ENCODE data around the gene CDKL5. TPM values are rescaled to one million over a fixed set of nuclear protein-coding genes. Genes with fewer than 3 reads are reported as not detected.

CDKL5 gene
- total RNA-seq, 5 donors from 2014 or later (not counting 1 experiment from before 2014, with no cell fraction given) = 3.3 to 5.2 (median 4.1) TPM

- H3K4me1 ChIP-seq (ENCODE audit: control insufficient read depth in 1 of 2, extremely low read depth in 1 of 2, insufficient read depth in 2 of 2, low read length in 2 of 2) = no peaks in the 10 kb centered on the region
- H3K9me3 Mint-ChIP-seq = no peaks in the 10 kb centered on the region
- ChIA-PET CTCF (no interaction called here), POLR2A (no interaction called here)
- no peaks in the 10 kb centered on the region for H3K9me3 ChIP-seq
- H3K27me3 ChIP-seq (replicated peaks in 1 of 2; ENCODE audit: control insufficient read depth in 2 of 2, extremely low read depth in 1 of 2, insufficient read depth in 2 of 2, low read length in 1 of 2) = no peaks in the 10 kb centered on the region
- no peak overlapping the region for H3K27ac ChIP-seq (ENCODE audit: low read length)
- H3K36me3 ChIP-seq (ENCODE audit: control insufficient read depth in 2 of 2, extremely low read depth in 1 of 2, insufficient read depth in 1 of 2, low read length in 1 of 2) = no peaks in the 10 kb centered on the region
- DNase-seq (no peak), ATAC-seq (replicated peaks in 1 of 4) (no peak)
- H3K4me3 ChIP-seq (ENCODE audit: control insufficient read depth in 1 of 2, extremely low read depth in 1 of 2, low read length in 1 of 2) = no peak overlapping the region
- H3K4me1 Mint-ChIP-seq = no peaks in the 10 kb centered on the region
- H3K36me3 Mint-ChIP-seq = peaks cover 3% of the 10 kb centered on the region
- no peak overlapping the region for H3K27ac Mint-ChIP-seq
- no peak overlapping the region for H3K4me3 Mint-ChIP-seq
- peaks cover 0 to 4% of the 10 kb centered on the region in 2 donors for H3K27me3 Mint-ChIP-seq
- WGBS (ENCODE audit: insufficient coverage) = no CpG with 5 or more reads among the region's 1 CpG
Observed at GRCh38 chrX:18549643-18550042, 124.2 kb downstream of the CDKL5 start.

GRCh38 chrX:18557879-18558278, 132.5 kb downstream of the CDKL5 start:
- no peak for ATAC-seq (replicated peaks in 1 of 4)
- CTCF ChIA-PET = no interaction called here
- Histone ChIP-seq H3K4me3 (ENCODE audit: control insufficient read depth in 1 of 2, extremely low read depth in 1 of 2, low read length in 1 of 2) (no peak overlapping the region), H3K9me3 (no peaks in the 10 kb centered on the region), H3K27ac (ENCODE audit: low read length) (no peak overlapping the region), H3K36me3 (ENCODE audit: control insufficient read depth in 2 of 2, extremely low read depth in 1 of 2, insufficient read depth in 1 of 2, low read length in 1 of 2) (no peaks in the 10 kb centered on the region), H3K27me3 (replicated peaks in 1 of 2; ENCODE audit: control insufficient read depth in 2 of 2, extremely low read depth in 1 of 2, insufficient read depth in 2 of 2, low read length in 1 of 2) (no peaks in the 10 kb centered on the region), H3K4me1 (ENCODE audit: control insufficient read depth in 1 of 2, extremely low read depth in 1 of 2, insufficient read depth in 2 of 2, low read length in 2 of 2) (no peaks in the 10 kb centered on the region)
- no peaks in the 10 kb centered on the region for H3K27me3 Mint-ChIP-seq
- H3K27ac Mint-ChIP-seq = no peak overlapping the region
- no CpG with 5 or more reads among the region's 1 CpG for WGBS (ENCODE audit: insufficient coverage)
- H3K4me1 Mint-ChIP-seq = no peaks in the 10 kb centered on the region
- H3K9me3 Mint-ChIP-seq = no peaks in the 10 kb centered on the region
- no peak overlapping the region for H3K4me3 Mint-ChIP-seq
- no peaks in the 10 kb centered on the region for H3K36me3 Mint-ChIP-seq
- POLR2A ChIA-PET = no interaction called here
- no peak for DNase-seq

- no peak overlapping the region for H3K27ac ChIP-seq (ENCODE audit: low read length)
- ATAC-seq (replicated peaks in 1 of 4) (no peak), DNase-seq (no peak)
- H3K36me3 Mint-ChIP-seq = no peaks in the 10 kb centered on the region
- H3K4me3 Mint-ChIP-seq = no peak overlapping the region
- ChIA-PET POLR2A (no interaction called here), CTCF (no interaction called here)
- no peak overlapping the region for H3K4me3 ChIP-seq (ENCODE audit: control insufficient read depth in 1 of 2, extremely low read depth in 1 of 2, low read length in 1 of 2)
- no peaks in the 10 kb centered on the region for H3K4me1 ChIP-seq (ENCODE audit: control insufficient read depth in 1 of 2, extremely low read depth in 1 of 2, insufficient read depth in 2 of 2, low read length in 2 of 2)
- H3K4me1 Mint-ChIP-seq = no peaks in the 10 kb centered on the region
- H3K36me3 ChIP-seq (ENCODE audit: control insufficient read depth in 2 of 2, extremely low read depth in 1 of 2, insufficient read depth in 1 of 2, low read length in 1 of 2) = no peaks in the 10 kb centered on the region
- no peaks in the 10 kb centered on the region for H3K9me3 ChIP-seq
- no CpG with 5 or more reads among the region's 3 CpGs for WGBS (ENCODE audit: insufficient coverage)
- H3K27me3 Mint-ChIP-seq = no peaks in the 10 kb centered on the region
- H3K27ac Mint-ChIP-seq = no peak overlapping the region
- no peaks in the 10 kb centered on the region for H3K9me3 Mint-ChIP-seq
- H3K27me3 ChIP-seq (replicated peaks in 1 of 2; ENCODE audit: control insufficient read depth in 2 of 2, extremely low read depth in 1 of 2, insufficient read depth in 2 of 2, low read length in 1 of 2) = no peaks in the 10 kb centered on the region
Observed at GRCh38 chrX:18558799-18559198, 133.4 kb downstream of the CDKL5 start.

- no CpG with 5 or more reads among the region's 1 CpG for WGBS (ENCODE audit: insufficient coverage)
- Histone ChIP-seq H3K4me1 (ENCODE audit: control insufficient read depth in 1 of 2, extremely low read depth in 1 of 2, insufficient read depth in 2 of 2, low read length in 2 of 2) (no peaks in the 10 kb centered on the region), H3K27ac (ENCODE audit: low read length) (no peak overlapping the region), H3K9me3 (no peaks in the 10 kb centered on the region), H3K4me3 (ENCODE audit: control insufficient read depth in 1 of 2, extremely low read depth in 1 of 2, low read length in 1 of 2) (no peak overlapping the region), H3K36me3 (ENCODE audit: control insufficient read depth in 2 of 2, extremely low read depth in 1 of 2, insufficient read depth in 1 of 2, low read length in 1 of 2) (no peaks in the 10 kb centered on the region), H3K27me3 (replicated peaks in 1 of 2; ENCODE audit: control insufficient read depth in 2 of 2, extremely low read depth in 1 of 2, insufficient read depth in 2 of 2, low read length in 1 of 2) (no peaks in the 10 kb centered on the region)
- ATAC-seq (replicated peaks in 1 of 4) (no peak), DNase-seq (no peak)
- no peak overlapping the region for H3K27ac Mint-ChIP-seq
- H3K4me3 Mint-ChIP-seq = no peak overlapping the region
- ChIA-PET POLR2A (no interaction called here), CTCF (no interaction called here)
- H3K9me3 Mint-ChIP-seq = peaks cover 0 to 4% (median 0%) of the 10 kb centered on the region in 3 donors
- no peaks in the 10 kb centered on the region for H3K27me3 Mint-ChIP-seq
- no peaks in the 10 kb centered on the region for H3K4me1 Mint-ChIP-seq
- peaks cover 6% of the 10 kb centered on the region for H3K36me3 Mint-ChIP-seq
Observed at GRCh38 chrX:18561020-18561419, 135.6 kb downstream of the CDKL5 start.

GRCh38 chrX:18565727-18566126, 140.3 kb downstream of the CDKL5 start:
- peaks cover 16% of the 10 kb centered on the region for H3K36me3 Mint-ChIP-seq
- DNase-seq = no peak
- Histone ChIP-seq H3K36me3 (ENCODE audit: control insufficient read depth in 2 of 2, extremely low read depth in 1 of 2, insufficient read depth in 1 of 2, low read length in 1 of 2) (no peaks in the 10 kb centered on the region), H3K4me3 (ENCODE audit: control insufficient read depth in 1 of 2, extremely low read depth in 1 of 2, low read length in 1 of 2) (no peak overlapping the region), H3K27ac (ENCODE audit: low read length) (no peak overlapping the region), H3K9me3 (no peaks in the 10 kb centered on the region), H3K4me1 (ENCODE audit: control insufficient read depth in 1 of 2, extremely low read depth in 1 of 2, insufficient read depth in 2 of 2, low read length in 2 of 2) (no peaks in the 10 kb centered on the region), H3K27me3 (replicated peaks in 1 of 2; ENCODE audit: control insufficient read depth in 2 of 2, extremely low read depth in 1 of 2, insufficient read depth in 2 of 2, low read length in 1 of 2) (no peaks in the 10 kb centered on the region)
- WGBS (ENCODE audit: insufficient coverage) = 100% methylated on average over 1 of the region's 1 CpG
- H3K9me3 Mint-ChIP-seq = peaks cover 0 to 4% (median 0%) of the 10 kb centered on the region in 3 donors
- POLR2A ChIA-PET = no interaction called here
- ATAC-seq (replicated peaks in 1 of 4) = no peak
- CTCF ChIA-PET = interaction anchor here in 1 of 2 donors (0.6 kb wide), 1 partner anchor 169 kb away, joined by 6 read pairs; no protein-coding TSS in a partner anchor
- no peaks in the 10 kb centered on the region for H3K4me1 Mint-ChIP-seq
- peaks cover 0 to 4% of the 10 kb centered on the region in 2 donors for H3K27me3 Mint-ChIP-seq
- H3K4me3 Mint-ChIP-seq = no peak overlapping the region
- H3K27ac Mint-ChIP-seq = no peak overlapping the region

GRCh38 chrX:18566748-18567147, 141.3 kb downstream of the CDKL5 start:
- no peak overlapping the region for H3K27ac ChIP-seq (ENCODE audit: low read length)
- no peak overlapping the region for H3K4me3 ChIP-seq (ENCODE audit: control insufficient read depth in 1 of 2, extremely low read depth in 1 of 2, low read length in 1 of 2)
- CTCF ChIA-PET = no interaction called here
- H3K27me3 ChIP-seq (replicated peaks in 1 of 2; ENCODE audit: control insufficient read depth in 2 of 2, extremely low read depth in 1 of 2, insufficient read depth in 2 of 2, low read length in 1 of 2) = no peaks in the 10 kb centered on the region
- POLR2A ChIA-PET = no interaction called here
- H3K36me3 ChIP-seq (ENCODE audit: control insufficient read depth in 2 of 2, extremely low read depth in 1 of 2, insufficient read depth in 1 of 2, low read length in 1 of 2) = no peaks in the 10 kb centered on the region
- no peaks in the 10 kb centered on the region for H3K9me3 ChIP-seq
- Mint-ChIP-seq H3K27me3 (peaks cover 0 to 4% of the 10 kb centered on the region in 2 donors), H3K9me3 (peaks cover 0 to 4% (median 0%) of the 10 kb centered on the region in 3 donors), H3K27ac (no peak overlapping the region), H3K4me3 (no peak overlapping the region), H3K36me3 (peaks cover 17% of the 10 kb centered on the region), H3K4me1 (no peaks in the 10 kb centered on the region)
- no peak for ATAC-seq (replicated peaks in 1 of 4)
- H3K4me1 ChIP-seq (ENCODE audit: control insufficient read depth in 1 of 2, extremely low read depth in 1 of 2, insufficient read depth in 2 of 2, low read length in 2 of 2) = no peaks in the 10 kb centered on the region
- no peak for DNase-seq
- WGBS (ENCODE audit: insufficient coverage) = 83% methylated on average over 1 of the region's 3 CpGs

- no peaks in the 10 kb centered on the region for H3K27me3 Mint-ChIP-seq
- Histone ChIP-seq H3K4me3 (ENCODE audit: control insufficient read depth in 1 of 2, extremely low read depth in 1 of 2, low read length in 1 of 2) (no peak overlapping the region), H3K27me3 (replicated peaks in 1 of 2; ENCODE audit: control insufficient read depth in 2 of 2, extremely low read depth in 1 of 2, insufficient read depth in 2 of 2, low read length in 1 of 2) (no peaks in the 10 kb centered on the region), H3K36me3 (ENCODE audit: control insufficient read depth in 2 of 2, extremely low read depth in 1 of 2, insufficient read depth in 1 of 2, low read length in 1 of 2) (no peaks in the 10 kb centered on the region), H3K9me3 (no peaks in the 10 kb centered on the region), H3K4me1 (ENCODE audit: control insufficient read depth in 1 of 2, extremely low read depth in 1 of 2, insufficient read depth in 2 of 2, low read length in 2 of 2) (no peaks in the 10 kb centered on the region), H3K27ac (ENCODE audit: low read length) (no peak overlapping the region)
- no peak overlapping the region for H3K27ac Mint-ChIP-seq
- H3K4me3 Mint-ChIP-seq = no peak overlapping the region
- no peak for ATAC-seq (replicated peaks in 1 of 4)
- POLR2A ChIA-PET = no interaction called here
- H3K9me3 Mint-ChIP-seq = no peaks in the 10 kb centered on the region
- H3K4me1 Mint-ChIP-seq = no peaks in the 10 kb centered on the region
- no peak for DNase-seq
- CTCF ChIA-PET = no interaction called here
- peaks cover 3% of the 10 kb centered on the region for H3K36me3 Mint-ChIP-seq
- WGBS (ENCODE audit: insufficient coverage) = 80% methylated on average over 1 of the region's 3 CpGs
Observed at GRCh38 chrX:18573556-18573955, 148.1 kb downstream of the CDKL5 start.

All from T-cell (primary cell).